ENCODE measurements around the gene BGLAP. TPM values are rescaled to one million over a fixed set of nuclear protein-coding genes. Genes with fewer than 3 reads are reported as not detected.

BGLAP gene
- total and polyA plus RNA-seq, 2 experiments from 2014 or later: 0.17 to 0.64 TPM

GRCh38 chr1:156236164-156236563, 5.8 kb upstream of the BGLAP start:
- H4K20me1 ChIP-seq (ENCODE audit: insufficient read depth, poor library complexity, severe bottlenecking): no peaks in the 10 kb centered on the region
- DNase-seq (ENCODE audit: low spot score): no peak
- H3K36me3 ChIP-seq (replicated peaks; ENCODE audit: insufficient read depth, low read depth): no peaks in the 10 kb centered on the region
- no peak overlapping the region for H3K4me3 ChIP-seq
- H2AFZ ChIP-seq: no peak overlapping the region
- TF ChIP-seq CTCF (IDR thresholded peaks at IDR 0.05; ENCODE audit: poor library complexity) (no peak), EZH2phosphoT487 (IDR thresholded peaks at IDR 0.05; ENCODE audit: low read depth, severe bottlenecking, unreplicated experiment) (no peak), EZH2 (IDR thresholded peaks at IDR 0.05; ENCODE audit: borderline replicate concordance) (no peak)
- no peak overlapping the region for H3K27ac ChIP-seq
- no peaks in the 10 kb centered on the region for H3K9me2 ChIP-seq (replicated peaks; ENCODE audit: insufficient read depth)
- H3K79me2 ChIP-seq: no peaks in the 10 kb centered on the region
- no peaks in the 10 kb centered on the region for H3K27me3 ChIP-seq
- WGBS (ENCODE audit: low lambda C conversion rate, missing lambda C conversion rate): 98% methylated on average over 12 of the region's 12 CpGs
- H3K4me1 ChIP-seq (ENCODE audit: insufficient read depth): no peaks in the 10 kb centered on the region
- no peak overlapping the region for H3K4me2 ChIP-seq
- H3K9me3 ChIP-seq (ENCODE audit: low read depth): no peaks in the 10 kb centered on the region

GRCh38 chr1:156238248-156238647, 3.7 kb upstream of the BGLAP start:
- H3K9me3 ChIP-seq (ENCODE audit: low read depth): no peaks in the 10 kb centered on the region
- H3K27ac ChIP-seq: no peak overlapping the region
- DNase-seq (ENCODE audit: low spot score): no peak
- no peak for TF ChIP-seq EZH2phosphoT487 (IDR thresholded peaks at IDR 0.05; ENCODE audit: low read depth, severe bottlenecking, unreplicated experiment)
- no peak for TF ChIP-seq CTCF (IDR thresholded peaks at IDR 0.05; ENCODE audit: poor library complexity)
- no peak for TF ChIP-seq EZH2 (IDR thresholded peaks at IDR 0.05; ENCODE audit: borderline replicate concordance)
- no peaks in the 10 kb centered on the region for H3K4me1 ChIP-seq (ENCODE audit: insufficient read depth)
- H3K4me2 ChIP-seq: no peak overlapping the region
- H3K36me3 ChIP-seq (replicated peaks; ENCODE audit: insufficient read depth, low read depth): no peaks in the 10 kb centered on the region
- H4K20me1 ChIP-seq (ENCODE audit: insufficient read depth, poor library complexity, severe bottlenecking): no peaks in the 10 kb centered on the region
- H2AFZ ChIP-seq: no peak overlapping the region
- no peaks in the 10 kb centered on the region for H3K27me3 ChIP-seq
- WGBS (ENCODE audit: low lambda C conversion rate, missing lambda C conversion rate): 97% methylated on average over 5 of the region's 5 CpGs
- no peaks in the 10 kb centered on the region for H3K79me2 ChIP-seq
- no peaks in the 10 kb centered on the region for H3K9me2 ChIP-seq (replicated peaks; ENCODE audit: insufficient read depth)
- no peak overlapping the region for H3K4me3 ChIP-seq

GRCh38 chr1:156241311-156241811, 623 bp upstream of the BGLAP start:
- TF ChIP-seq CTCF (IDR thresholded peaks at IDR 0.05; ENCODE audit: poor library complexity) (no peak), EZH2 (IDR thresholded peaks at IDR 0.05; ENCODE audit: borderline replicate concordance) (no peak), EZH2phosphoT487 (IDR thresholded peaks at IDR 0.05; ENCODE audit: low read depth, severe bottlenecking, unreplicated experiment) (no peak)
- no peaks in the 10 kb centered on the region for H3K79me2 ChIP-seq
- H3K9me3 ChIP-seq (ENCODE audit: low read depth): no peaks in the 10 kb centered on the region
- DNase-seq (ENCODE audit: low spot score): no peak
- no peaks in the 10 kb centered on the region for H3K9me2 ChIP-seq (replicated peaks; ENCODE audit: insufficient read depth)
- H3K27me3 ChIP-seq: no peaks in the 10 kb centered on the region
- no peaks in the 10 kb centered on the region for H3K36me3 ChIP-seq (replicated peaks; ENCODE audit: insufficient read depth, low read depth)
- no peaks in the 10 kb centered on the region for H4K20me1 ChIP-seq (ENCODE audit: insufficient read depth, poor library complexity, severe bottlenecking)
- H3K4me1 ChIP-seq (ENCODE audit: insufficient read depth): no peaks in the 10 kb centered on the region
- no peak overlapping the region for H2AFZ ChIP-seq
- WGBS (ENCODE audit: low lambda C conversion rate, missing lambda C conversion rate): 80% methylated on average over 15 of the region's 15 CpGs
- H3K4me2 ChIP-seq: no peak overlapping the region
- no peak overlapping the region for H3K27ac ChIP-seq
- no peak overlapping the region for H3K4me3 ChIP-seq

GRCh38 chr1:156242738-156243137, 754 bp downstream of the BGLAP start:
- DNase-seq (ENCODE audit: low spot score): no peak
- Histone ChIP-seq H3K4me2 (no peak overlapping the region), H3K79me2 (no peaks in the 10 kb centered on the region), H4K20me1 (ENCODE audit: insufficient read depth, poor library complexity, severe bottlenecking) (no peaks in the 10 kb centered on the region), H3K4me1 (ENCODE audit: insufficient read depth) (no peaks in the 10 kb centered on the region), H3K9me2 (replicated peaks; ENCODE audit: insufficient read depth) (no peaks in the 10 kb centered on the region), H3K9me3 (ENCODE audit: low read depth) (no peaks in the 10 kb centered on the region), H3K4me3 (no peak overlapping the region), H2AFZ (no peak overlapping the region), H3K36me3 (replicated peaks; ENCODE audit: insufficient read depth, low read depth) (no peaks in the 10 kb centered on the region), H3K27ac (no peak overlapping the region), H3K27me3 (no peaks in the 10 kb centered on the region)
- TF ChIP-seq EZH2 (IDR thresholded peaks at IDR 0.05; ENCODE audit: borderline replicate concordance) (no peak), EZH2phosphoT487 (IDR thresholded peaks at IDR 0.05; ENCODE audit: low read depth, severe bottlenecking, unreplicated experiment) (no peak), CTCF (IDR thresholded peaks at IDR 0.05; ENCODE audit: poor library complexity) (no peak)
- WGBS (ENCODE audit: low lambda C conversion rate, missing lambda C conversion rate): 83% methylated on average over 10 of the region's 10 CpGs

All from hepatocyte (in vitro differentiated cells).